GM12891 (cell line): ENCODE results near the gene KLK14.

Experiments used
- POLR2A ChIP-seq: IDR thresholded peaks from 2 replicates; pipeline ENCODE4 v1.6.1; 2011; ENCODE audit warnings: low read depth, low read length, control low read depth
- POLR2AphosphoS5 ChIP-seq: IDR thresholded peaks from 2 replicates; pipeline ENCODE4 v1.6.1; 2011; ENCODE audit warnings: low read depth, low read length, control low read depth
- POU2F2 ChIP-seq: IDR thresholded peaks from 2 replicates; pipeline ENCODE4 v1.6.1; 2011; ENCODE audit warnings: low read depth, mild to moderate bottlenecking, control low read depth, low read length, moderate library complexity
- SPI1 ChIP-seq: IDR thresholded peaks from 2 replicates; pipeline ENCODE4 v1.6.1; 2011; ENCODE audit warnings: low read depth, low read length, control low read depth
- TAF1 ChIP-seq: IDR thresholded peaks from 2 replicates; pipeline ENCODE4 v1.6.1; 2011; ENCODE audit warnings: low read depth, low read length, control low read depth

- no peak for TF ChIP-seq POLR2A
- TF ChIP-seq POLR2AphosphoS5: no peak
- TF ChIP-seq TAF1: no peak
- no peak for TF ChIP-seq POU2F2
- no peak for TF ChIP-seq SPI1
These were observed 3.1 kb downstream of the KLK14 start for GRCh38 chr19:51079481-51080110.
